SK-N-SH treated with all-trans-retinoic acid at 6 μM for 48 hours (cell line): Measurements from ENCODE around the gene LCLAT1.

Experiments used
- CSDC2 ChIP-seq: fragments of 250-450 bp; sonication (Bioruptor Pico); IDR thresholded peaks from 2 replicates; pipeline ENCODE4 v1.5.0; 2020; ENCODE audit warnings: mild to moderate bottlenecking, moderate library complexity
- OSR1 ChIP-seq: fragments of 250-450 bp; sonication (Bioruptor Pico); IDR thresholded peaks from 2 replicates; pipeline ENCODE4 v1.8.0; 2022; ENCODE audit warnings: moderate library complexity, mild to moderate bottlenecking, inconsistent platforms
- PATZ1 ChIP-seq: fragments of 250-450 bp; sonication (Bioruptor Pico); IDR thresholded peaks from 2 replicates; pipeline ENCODE4 v1.8.0; 2020; ENCODE audit warnings: mild to moderate bottlenecking, moderate library complexity, borderline replicate concordance
- ZNF70 ChIP-seq: fragments of 450-650 bp; formaldehyde crosslinking; IDR thresholded peaks from 2 replicates; pipeline ENCODE4 v1.5.0; 2020; ENCODE audit warnings: mild to moderate bottlenecking, moderate library complexity

GRCh38 chr2:30410217-30410616 lies 36.8 kb upstream of the LCLAT1 start:
- no peak for TF ChIP-seq OSR1 (CRISPR knock-in tag)
- no peak for TF ChIP-seq PATZ1 (CRISPR knock-in tag)
- no peak for TF ChIP-seq ZNF70 (CRISPR knock-in tag)
- no peak for TF ChIP-seq CSDC2
